Measurements from ENCODE around the gene RNF34.

RNF34 gene

DNA sequence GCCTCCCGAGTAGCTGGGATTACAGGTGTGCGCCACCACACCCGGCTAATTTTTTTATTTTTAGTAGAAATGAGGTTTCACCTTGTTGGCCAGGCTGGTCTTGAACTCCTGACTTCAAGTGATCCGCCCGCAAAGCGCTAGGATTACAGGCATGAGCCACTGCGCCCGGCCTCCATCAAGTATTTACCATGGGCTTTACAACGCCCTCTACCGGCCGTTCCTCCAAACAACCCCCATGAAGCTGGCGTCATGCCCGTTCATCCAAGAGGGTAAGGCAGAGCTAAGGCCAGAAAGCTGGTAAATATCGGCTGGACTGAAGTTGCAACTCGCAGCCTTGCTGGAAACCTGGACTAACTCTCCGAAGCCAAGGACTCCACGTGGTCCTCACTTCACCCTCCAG is 41.6 kb downstream of the RNF34 start:
- no peak overlapping the region for H3K4me3 ChIP-seq (ENCODE audit: low read length)
- TF ChIP-seq ZNF274 (IDR thresholded peaks at IDR 0.05; ENCODE audit: low read depth, low read length): no peak

DNA sequence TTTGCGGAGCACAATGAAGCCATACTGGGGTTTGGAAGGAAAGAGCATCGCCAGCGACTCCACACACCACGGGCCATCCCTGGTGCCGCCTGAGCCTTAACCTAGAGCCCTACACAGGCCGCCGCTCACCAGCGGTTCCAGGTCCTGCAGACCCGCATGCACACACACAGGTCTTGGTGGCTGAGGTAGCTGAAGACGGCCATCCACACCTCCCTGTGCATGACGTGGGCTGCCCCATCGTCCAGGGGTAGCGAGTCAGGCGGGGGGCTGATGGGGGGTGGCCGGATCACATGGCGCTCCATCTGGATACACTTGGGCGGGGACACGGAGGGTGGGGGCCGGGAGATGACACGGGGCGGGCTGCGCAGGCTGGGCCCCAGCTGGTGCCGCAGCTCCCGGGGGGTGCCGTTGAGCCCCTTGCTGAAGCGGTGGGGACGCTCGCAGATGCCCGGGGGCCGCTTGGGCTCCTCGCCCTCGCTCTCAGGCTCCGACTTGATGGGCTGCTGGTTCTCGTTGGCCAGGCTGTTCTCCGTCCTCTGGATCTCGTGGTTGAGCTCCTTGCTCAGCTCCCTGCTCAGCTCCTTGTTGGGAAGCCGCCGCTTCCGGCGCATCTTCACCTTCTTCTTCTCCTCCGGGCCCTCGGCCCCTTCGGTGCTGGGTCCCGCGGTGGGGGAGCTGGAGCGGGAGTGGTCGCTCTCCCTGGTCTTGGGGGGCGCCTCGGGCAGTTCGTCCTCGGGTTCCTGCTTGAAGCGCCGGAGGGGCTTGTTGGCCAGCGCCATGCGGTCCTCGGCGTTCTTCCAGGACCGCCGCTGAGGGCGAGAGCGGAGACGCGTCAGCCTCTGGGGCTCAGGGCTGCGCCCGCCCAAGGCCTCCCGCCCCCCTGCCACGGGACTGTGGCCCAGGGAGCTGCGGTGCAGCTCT is 42.4 kb downstream of the RNF34 start:
- TF ChIP-seq ZNF274 (IDR thresholded peaks at IDR 0.05; ENCODE audit: low read depth, low read length): no peak
- H3K4me3 ChIP-seq (ENCODE audit: low read length): no peak overlapping the region

- no peak overlapping the region for H3K4me3 ChIP-seq (ENCODE audit: low read length)
- TF ChIP-seq ZNF274 (IDR thresholded peaks at IDR 0.05; ENCODE audit: low read depth, low read length): no peak
Measured at GRCh38 chr12:121443193-121443870, 43.4 kb downstream of the RNF34 start.

DNA sequence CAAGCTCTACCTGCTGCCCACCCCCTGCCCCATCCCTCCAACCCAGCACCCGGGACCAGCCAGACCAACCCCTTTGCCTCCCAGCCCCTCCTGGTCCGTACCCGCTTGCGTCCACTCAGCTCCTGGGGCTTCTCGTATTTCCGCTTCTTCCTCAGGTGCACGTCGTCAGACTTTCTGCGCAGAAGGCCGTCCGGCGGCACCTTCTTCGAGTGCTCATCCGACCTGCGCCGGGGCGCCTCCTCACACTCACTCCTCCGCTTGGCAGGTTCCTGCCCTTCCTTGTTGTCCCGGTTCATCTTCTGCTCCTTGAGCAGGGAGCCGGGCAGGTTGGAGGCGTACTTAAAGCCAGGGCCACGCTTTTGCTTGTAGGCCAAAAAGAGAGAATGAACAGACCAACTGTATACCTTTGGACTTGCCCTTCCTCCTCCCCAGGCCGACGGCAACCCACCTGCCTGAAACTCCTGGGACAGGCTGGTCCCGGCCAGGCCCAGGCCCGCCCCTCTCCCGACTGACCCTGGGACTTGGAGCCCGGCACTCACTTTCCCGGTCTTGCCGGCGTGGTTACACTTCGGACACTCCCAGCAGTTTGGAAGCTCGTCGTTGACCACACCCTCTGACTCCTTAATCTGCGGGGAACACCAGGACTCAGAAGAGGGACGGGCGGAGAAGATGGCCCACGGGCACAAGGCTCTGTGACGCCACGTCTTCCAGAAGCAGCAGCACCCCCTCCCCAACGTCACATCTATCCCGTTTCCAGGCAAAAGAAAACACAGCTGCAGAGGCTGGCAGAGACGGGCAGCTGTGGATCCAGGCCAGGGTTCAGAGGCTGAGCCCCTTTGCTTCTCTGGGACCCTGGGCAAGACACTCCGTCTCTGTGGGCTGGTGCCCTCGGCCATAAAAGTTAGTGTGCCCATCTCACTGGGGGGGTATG is 44.3 kb downstream of the RNF34 start:
- no peak overlapping the region for H3K4me3 ChIP-seq (ENCODE audit: low read length)
- no peak for TF ChIP-seq ZNF274 (IDR thresholded peaks at IDR 0.05; ENCODE audit: low read depth, low read length)

- no peak for TF ChIP-seq ZNF274 (IDR thresholded peaks at IDR 0.05; ENCODE audit: low read depth, low read length)
Measured at GRCh38 chr12:121444842-121445202, 44.9 kb downstream of the RNF34 start.

DNA sequence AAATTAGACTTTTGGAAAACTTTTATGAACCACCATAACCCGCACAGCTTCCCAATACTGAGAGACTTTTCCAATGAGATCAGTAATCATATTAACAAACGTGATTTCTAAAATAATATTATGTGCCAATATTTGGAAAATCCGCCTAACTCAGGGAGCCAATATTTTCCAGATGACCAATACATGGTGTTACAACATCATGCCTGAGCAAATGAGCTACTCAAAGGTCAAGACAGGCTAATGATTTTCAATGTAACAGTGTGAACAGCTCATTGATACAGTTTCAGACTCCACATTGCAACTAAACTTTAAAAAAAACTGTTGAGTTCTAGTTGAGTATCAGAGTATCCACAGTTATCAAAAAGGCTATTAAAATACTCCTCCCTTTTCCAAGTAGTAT is 46.8 kb downstream of the RNF34 start:
- TF ChIP-seq ZNF274 (IDR thresholded peaks at IDR 0.05; ENCODE audit: low read depth, low read length): no peak

More at GRCh38 chr12:121444842-121445202, 44.9 kb downstream of the RNF34 start:
- no peak overlapping the region for H3K4me3 ChIP-seq (ENCODE audit: low read length)

DNA sequence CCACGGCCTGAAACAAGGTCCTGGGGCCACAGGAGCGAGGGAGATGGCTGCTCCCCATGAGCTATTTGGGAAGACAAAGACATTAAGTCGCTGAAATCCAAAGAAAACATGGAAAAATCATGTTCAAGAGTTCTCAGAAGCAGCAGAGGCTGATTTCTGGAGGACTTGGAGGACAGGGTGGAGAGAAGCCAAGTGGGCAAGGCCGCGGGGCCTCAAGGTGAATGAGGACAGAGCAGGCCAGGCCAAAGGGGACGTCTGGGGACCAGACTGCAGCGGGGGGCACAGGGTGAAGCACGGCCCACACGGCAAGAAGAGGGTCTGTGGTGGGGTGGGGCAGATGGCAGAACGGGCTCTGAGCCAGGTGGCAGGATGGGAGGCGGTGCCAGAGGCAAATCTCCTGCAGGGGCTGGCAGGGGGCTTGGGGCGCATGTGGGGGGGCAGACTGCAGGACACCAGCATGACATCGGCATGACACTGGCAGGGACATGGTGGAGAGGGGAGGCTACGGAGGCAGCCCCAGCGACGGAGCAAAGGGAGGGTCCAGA is 48.9 kb downstream of the RNF34 start:
- H3K4me3 ChIP-seq (ENCODE audit: low read length): no peak overlapping the region
- no peak for TF ChIP-seq ZNF274 (IDR thresholded peaks at IDR 0.05; ENCODE audit: low read depth, low read length)

More for the DNA sequence above, 46.8 kb downstream of the RNF34 start:
- no peak overlapping the region for H3K4me3 ChIP-seq (ENCODE audit: low read length)

- TF ChIP-seq ZNF274 (IDR thresholded peaks at IDR 0.05; ENCODE audit: low read depth, low read length): no peak
- H3K4me3 ChIP-seq (ENCODE audit: low read length): no peak overlapping the region
Measured at GRCh38 chr12:121451961-121452339, 52.0 kb downstream of the RNF34 start.

- no peak overlapping the region for H3K4me3 ChIP-seq (ENCODE audit: low read length)
- no peak for TF ChIP-seq ZNF274 (IDR thresholded peaks at IDR 0.05; ENCODE audit: low read depth, low read length)
Measured at GRCh38 chr12:121452340-121452984, 52.5 kb downstream of the RNF34 start.

DNA sequence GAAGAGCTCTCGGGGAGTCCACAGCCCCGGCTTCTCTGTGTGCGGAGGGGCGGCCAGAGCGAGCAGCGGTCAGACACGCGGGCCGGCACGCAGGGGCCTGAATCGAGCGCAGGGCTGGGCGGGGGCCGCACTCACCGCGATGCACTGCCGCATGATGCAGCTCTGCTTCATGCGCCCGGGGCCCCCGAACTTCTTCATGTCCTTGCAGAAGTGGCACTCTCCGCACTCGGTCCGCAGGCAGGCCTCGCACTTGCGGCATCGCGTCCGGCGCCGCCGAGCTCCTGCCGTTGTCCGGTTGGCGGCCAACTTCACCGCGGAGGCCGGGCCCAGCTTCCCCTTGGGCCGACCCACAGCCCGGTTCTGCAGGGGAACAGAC is 53.1 kb downstream of the RNF34 start:
- H3K4me3 ChIP-seq (ENCODE audit: low read length): no peak overlapping the region
- no peak for TF ChIP-seq ZNF274 (IDR thresholded peaks at IDR 0.05; ENCODE audit: low read depth, low read length)

- TF ChIP-seq ZNF274 (IDR thresholded peaks at IDR 0.05; ENCODE audit: low read depth, low read length): no peak
- H3K4me3 ChIP-seq (ENCODE audit: low read length): no peak overlapping the region
Measured at GRCh38 chr12:121453629-121454028, 53.7 kb downstream of the RNF34 start.

- TF ChIP-seq ZNF274 (IDR thresholded peaks at IDR 0.05; ENCODE audit: low read depth, low read length): no peak
- no peak overlapping the region for H3K4me3 ChIP-seq (ENCODE audit: low read length)
Measured at GRCh38 chr12:121454921-121455320, 55.0 kb downstream of the RNF34 start.

DNA sequence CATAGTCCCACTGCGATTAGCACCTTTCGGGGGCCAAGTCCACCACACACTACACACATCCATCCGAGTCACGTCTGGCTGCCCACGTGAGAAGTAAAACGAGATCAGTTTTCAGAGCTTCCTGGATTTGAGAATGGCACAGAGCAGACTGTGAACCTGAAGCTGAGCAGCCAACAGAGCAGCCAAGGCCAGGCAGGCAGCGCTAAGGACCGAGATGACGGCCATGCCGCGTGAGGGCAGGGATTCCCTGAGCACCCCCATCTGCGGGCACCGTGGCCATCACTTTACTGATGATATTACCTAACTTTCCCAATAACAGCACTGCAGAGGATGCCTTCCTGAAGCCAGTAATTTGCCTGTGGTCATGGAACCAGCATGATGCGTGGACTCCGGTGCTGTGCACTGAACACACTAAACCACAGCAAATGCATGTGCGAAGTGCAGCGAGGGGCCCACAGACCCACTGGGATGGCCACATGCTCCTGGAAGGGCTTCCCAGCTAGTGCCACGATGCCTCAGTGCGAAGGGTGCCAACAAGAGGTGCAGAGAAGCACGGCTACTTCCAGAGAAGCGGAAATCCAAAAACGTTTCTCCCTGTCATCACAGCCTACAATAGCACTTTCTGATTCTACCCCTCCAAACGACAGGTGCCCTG is 56.0 kb downstream of the RNF34 start:
- no peak overlapping the region for H3K4me3 ChIP-seq (ENCODE audit: low read length)
- TF ChIP-seq ZNF274 (IDR thresholded peaks at IDR 0.05; ENCODE audit: low read depth, low read length): no peak
